ENCODE results near the gene SERPINF2. TPM values are rescaled to one million over a fixed set of nuclear protein-coding genes. Genes with fewer than 3 reads are reported as not detected.
"Not testable (repeated sequence)": the region's sequence is repeated elsewhere in the genome, so short reads cannot be mapped to it uniquely, and the experiment has no call there.

SERPINF2 gene
- polyA plus RNA-seq, 1 donor = 2.4 TPM

GRCh38 chr17:1716076-1716911 is 26.4 kb upstream of the SERPINF2 start:
- peak; percentile 100 for DNase-seq (ENCODE audit: low read depth)

- peak; percentile 75 for DNase-seq (ENCODE audit: low read depth)
Measured at GRCh38 chr17:1716912-1717695, 25.6 kb upstream of the SERPINF2 start.

- no peak for DNase-seq (ENCODE audit: low read depth)
Measured at GRCh38 chr17:1718362-1719165, 24.1 kb upstream of the SERPINF2 start.

- DNase-seq (ENCODE audit: low read depth) = no peak
Measured at GRCh38 chr17:1720856-1721386, 21.8 kb upstream of the SERPINF2 start.

- DNase-seq (ENCODE audit: low read depth) = not testable (repeated sequence)
Measured at GRCh38 chr17:1722022-1722421, 20.6 kb upstream of the SERPINF2 start.

GRCh38 chr17:1724351-1724868 is 18.3 kb upstream of the SERPINF2 start, which contains the start of gene WDR81:
TSS of gene WDR81 (plus strand) at chr17:1724704. CDS start at chr17:1724960, 256 bp downstream.
- DNase-seq (ENCODE audit: low read depth) = peak; percentile 73

GRCh38 chr17:1724869-1725641 is 17.6 kb upstream of the SERPINF2 start:
- no peak for DNase-seq (ENCODE audit: low read depth)

- DNase-seq (ENCODE audit: low read depth) = no peak
Measured at GRCh38 chr17:1725642-1726511, 16.8 kb upstream of the SERPINF2 start.

- no peak for DNase-seq (ENCODE audit: low read depth)
Measured at GRCh38 chr17:1726626-1727257, 15.9 kb upstream of the SERPINF2 start.

GRCh38 chr17:1727258-1727789 is 15.3 kb upstream of the SERPINF2 start:
- no peak for DNase-seq (ENCODE audit: low read depth)

GRCh38 chr17:1727876-1728630 is 14.6 kb upstream of the SERPINF2 start:
- no peak for DNase-seq (ENCODE audit: low read depth)

- no peak for DNase-seq (ENCODE audit: low read depth)
Measured at GRCh38 chr17:1729966-1730325, 12.7 kb upstream of the SERPINF2 start.

- peak; percentile 47 for DNase-seq (ENCODE audit: low read depth)
Measured at GRCh38 chr17:1730326-1731193, 12.1 kb upstream of the SERPINF2 start.

- DNase-seq (ENCODE audit: low read depth) = no peak
Measured at GRCh38 chr17:1731194-1731506, 11.5 kb upstream of the SERPINF2 start.

GRCh38 chr17:1732241-1732832 is 10.3 kb upstream of the SERPINF2 start:
- no peak for DNase-seq (ENCODE audit: low read depth)

- DNase-seq (ENCODE audit: low read depth) = no peak
Measured at GRCh38 chr17:1732833-1733321, 9.8 kb upstream of the SERPINF2 start.

GRCh38 chr17:1733759-1734158 is 8.9 kb upstream of the SERPINF2 start:
- DNase-seq (ENCODE audit: low read depth) = no peak

Data from forelimb muscle (tissue), 1 donor.